Epithelial cell of esophagus (primary cell): ENCODE measurements around the gene CDC45.

ENCODE experiments used
- DNase-seq: peaks from one replicate; pipeline ENCODE4 v3.0.0; 2010; ENCODE audit warnings: low read depth
- H3K4me3 ChIP-seq: 2 replicates; pipeline ENCODE4 v1.5.1; 2011; ENCODE audit warnings: mild to moderate bottlenecking, low read length, control low read depth
- CTCF ChIP-seq: IDR thresholded peaks from 2 replicates; pipeline ENCODE4 v1.5.1; 2011; ENCODE audit warnings: low read depth, mild to moderate bottlenecking, low read length, control low read depth, inconsistent platforms; ENCODE audit not compliant: insufficient read depth; ENCODE audit errors: missing control alignments

CDC45 gene

GRCh38 chr22:19451570-19451969 is 28.1 kb upstream of the CDC45 start:
- no peak overlapping the region for H3K4me3 ChIP-seq
- DNase-seq = no peak
- TF ChIP-seq CTCF = no peak

- TF ChIP-seq CTCF = no peak
- H3K4me3 ChIP-seq = no peak overlapping the region
- DNase-seq = no peak
Observed at GRCh38 chr22:19453718-19454117, 26.0 kb upstream of the CDC45 start.

- no peak for DNase-seq
- H3K4me3 ChIP-seq = no peak overlapping the region
- no peak for TF ChIP-seq CTCF
Observed at GRCh38 chr22:19454156-19454555, 25.6 kb upstream of the CDC45 start.

- TF ChIP-seq CTCF = no peak
- no peak overlapping the region for H3K4me3 ChIP-seq
- no peak for DNase-seq
Observed at GRCh38 chr22:19455033-19455432, 24.7 kb upstream of the CDC45 start.

GRCh38 chr22:19455585-19456370 is 23.9 kb upstream of the CDC45 start:
- TF ChIP-seq CTCF = no peak
- no peak overlapping the region for H3K4me3 ChIP-seq
- peak; percentile 13 for DNase-seq

- no peak for DNase-seq
- TF ChIP-seq CTCF = no peak
- no peak overlapping the region for H3K4me3 ChIP-seq
Observed at GRCh38 chr22:19456541-19456940, 23.2 kb upstream of the CDC45 start.
